H54 (cell line): Measurements from ENCODE around the gene AVPR1A.

Experiments
- DNase-seq: peaks from one replicate; pipeline ENCODE4 v3.0.0; 2011; ENCODE audit warnings: low spot score, mixed read lengths; ENCODE audit not compliant: insufficient read length
- FAIRE-seq: peaks from 3 replicates; lab custom pipeline; 2011; peaks lifted over from hg19 to GRCh38; lab: Jason Lieb, UNC
- POLR2A ChIP-seq: IDR thresholded peaks from 2 replicates; pipeline ENCODE4 v1.6.1; 2011; ENCODE audit warnings: low read depth, mild to moderate bottlenecking, low read length

The AVPR1A gene

DNA sequence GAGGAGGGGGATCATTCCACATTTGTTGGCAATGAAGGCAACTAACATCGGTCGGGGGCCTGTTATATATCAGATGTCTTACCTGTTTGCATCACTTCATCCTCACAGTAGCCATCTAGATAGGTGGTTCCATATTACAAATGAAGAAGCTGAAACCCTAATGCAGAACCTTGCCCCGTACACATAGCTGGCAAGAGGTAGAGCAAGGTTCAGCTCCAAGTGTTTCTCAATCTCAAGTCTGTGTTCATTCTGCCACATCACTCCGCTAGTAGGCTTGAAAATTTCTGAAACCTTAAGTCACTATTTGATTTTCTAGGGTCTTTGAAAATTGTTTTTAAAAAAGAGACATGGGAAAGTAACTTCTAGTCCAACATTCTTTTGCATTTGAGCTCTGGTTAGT, 17.0 kb downstream of the AVPR1A start:
- FAIRE-seq: no peak
- TF ChIP-seq POLR2A: no peak
- DNase-seq: no peak

- DNase-seq (no peak), FAIRE-seq (no peak)
- TF ChIP-seq POLR2A: no peak
Observed at GRCh38 chr12:63132201-63132600, 18.8 kb downstream of the AVPR1A start.

- FAIRE-seq: no peak
- no peak for DNase-seq
- no peak for TF ChIP-seq POLR2A
Observed at GRCh38 chr12:63129927-63130326, 21.1 kb downstream of the AVPR1A start.

DNA sequence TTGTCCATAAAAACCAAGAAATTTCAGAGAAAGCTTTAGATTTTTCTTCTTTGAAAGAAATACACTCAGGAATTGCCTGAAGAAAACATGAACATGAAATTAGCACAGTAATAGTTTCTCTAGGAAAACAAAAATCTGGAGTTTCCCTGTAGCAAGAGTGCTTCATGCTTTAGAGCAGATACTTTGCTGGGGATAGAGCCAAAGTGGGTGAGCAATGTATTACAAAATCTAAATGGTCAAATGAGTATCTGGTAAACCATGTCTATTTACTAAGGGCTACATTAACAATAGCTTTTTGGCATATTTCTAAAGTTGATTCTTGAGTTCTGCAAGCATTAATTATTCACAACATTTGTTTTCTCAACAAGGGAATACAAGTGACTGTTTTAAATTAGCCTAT, 26.2 kb downstream of the AVPR1A start:
- TF ChIP-seq POLR2A: no peak
- FAIRE-seq (no peak), DNase-seq (no peak)

DNA sequence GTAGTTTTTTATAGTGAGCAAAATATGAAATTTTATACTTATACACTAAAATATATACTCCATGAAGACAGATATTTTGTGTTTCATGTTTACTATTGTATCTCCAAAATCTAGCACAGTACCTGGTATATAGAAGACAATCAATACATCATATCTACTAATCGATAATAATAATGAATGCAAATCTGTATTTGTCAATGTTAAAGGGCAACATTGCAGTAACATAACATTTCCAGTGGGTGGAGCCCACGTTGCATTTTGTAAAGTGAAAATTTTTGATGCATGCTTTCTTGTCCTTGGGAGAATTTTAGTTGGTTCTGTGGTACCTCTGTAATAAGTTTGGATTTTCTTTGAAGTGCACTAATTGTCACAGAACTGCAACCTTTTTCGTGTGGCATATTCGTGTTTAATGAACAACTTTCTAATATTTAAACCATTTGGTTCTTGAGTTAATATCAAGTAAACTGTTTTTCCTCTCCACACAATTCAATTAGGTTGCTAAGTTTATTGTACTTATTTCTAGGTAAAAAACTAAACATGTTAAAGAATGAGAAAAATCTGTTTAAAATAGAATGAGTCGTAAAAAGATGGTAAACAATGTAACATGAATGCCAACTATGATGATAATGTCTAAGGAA, 47.4 kb downstream of the AVPR1A start:
- FAIRE-seq (peak; percentile 38), DNase-seq (no peak)
- TF ChIP-seq POLR2A: no peak

GRCh38 chr12:63101920-63102319, 49.1 kb downstream of the AVPR1A start:
- no peak for FAIRE-seq
- DNase-seq: no peak

GRCh38 chr12:63098851-63099250, 52.1 kb downstream of the AVPR1A start:
- no peak for TF ChIP-seq POLR2A
- DNase-seq: no peak
- FAIRE-seq: no peak

More at GRCh38 chr12:63101920-63102319, 49.1 kb downstream of the AVPR1A start:
- TF ChIP-seq POLR2A: no peak

GRCh38 chr12:63095369-63095980, 55.5 kb downstream of the AVPR1A start:
- no peak for TF ChIP-seq POLR2A
- FAIRE-seq (no peak), DNase-seq (no peak)

- TF ChIP-seq POLR2A: no peak
- DNase-seq (no peak), FAIRE-seq (no peak)
Observed at GRCh38 chr12:63093711-63094110, 57.3 kb downstream of the AVPR1A start.

- TF ChIP-seq POLR2A: no peak
- FAIRE-seq: no peak
- no peak for DNase-seq
Observed at GRCh38 chr12:63093084-63093483, 57.9 kb downstream of the AVPR1A start.
